AG10803 (cell line): Measurements from ENCODE around the gene ATAD3C.
"Not testable (repeated sequence)": the region's sequence is repeated elsewhere in the genome, so short reads cannot be mapped to it uniquely, and the experiment has no call there.

ENCODE experiments used
- DNase-seq: peaks from one replicate; pipeline ENCODE4 v3.0.0; 2010; ENCODE audit warnings: low read depth
- H3K4me3 ChIP-seq: 2 replicates; pipeline ENCODE4 v1.5.1; 2011; ENCODE audit warnings: mild to moderate bottlenecking, low read length, control low read depth
- TF ChIP-seq, protein P1 (sequence below): conservative IDR thresholded peaks from 2 replicates; pipeline ENCODE4 v1.5.1; 2011; ENCODE audit warnings: mild to moderate bottlenecking, low read length, control low read depth, inconsistent platforms

The ATAD3C gene

GRCh38 chr1:1449099-1449739 lies at the start of gene ATAD3C:
Gene ATAD3C, plus strand, starts transcription at chr1:1449689. Its CDS starts 995 bp downstream, at chr1:1450684.
- no peak within 1 kb of the TSS for H3K4me3 ChIP-seq
- TF ChIP-seq, protein P1, sequence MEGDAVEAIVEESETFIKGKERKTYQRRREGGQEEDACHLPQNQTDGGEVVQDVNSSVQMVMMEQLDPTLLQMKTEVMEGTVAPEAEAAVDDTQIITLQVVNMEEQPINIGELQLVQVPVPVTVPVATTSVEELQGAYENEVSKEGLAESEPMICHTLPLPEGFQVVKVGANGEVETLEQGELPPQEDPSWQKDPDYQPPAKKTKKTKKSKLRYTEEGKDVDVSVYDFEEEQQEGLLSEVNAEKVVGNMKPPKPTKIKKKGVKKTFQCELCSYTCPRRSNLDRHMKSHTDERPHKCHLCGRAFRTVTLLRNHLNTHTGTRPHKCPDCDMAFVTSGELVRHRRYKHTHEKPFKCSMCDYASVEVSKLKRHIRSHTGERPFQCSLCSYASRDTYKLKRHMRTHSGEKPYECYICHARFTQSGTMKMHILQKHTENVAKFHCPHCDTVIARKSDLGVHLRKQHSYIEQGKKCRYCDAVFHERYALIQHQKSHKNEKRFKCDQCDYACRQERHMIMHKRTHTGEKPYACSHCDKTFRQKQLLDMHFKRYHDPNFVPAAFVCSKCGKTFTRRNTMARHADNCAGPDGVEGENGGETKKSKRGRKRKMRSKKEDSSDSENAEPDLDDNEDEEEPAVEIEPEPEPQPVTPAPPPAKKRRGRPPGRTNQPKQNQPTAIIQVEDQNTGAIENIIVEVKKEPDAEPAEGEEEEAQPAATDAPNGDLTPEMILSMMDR: no peak
- no peak for DNase-seq

- H3K4me3 ChIP-seq: peak overlapping the region; percentile 95
- DNase-seq: peak; percentile 20
- TF ChIP-seq, protein P1: no peak
These were observed 49.5 kb upstream of the ATAD3C start for GRCh38 chr1:1399872-1400575.

DNA sequence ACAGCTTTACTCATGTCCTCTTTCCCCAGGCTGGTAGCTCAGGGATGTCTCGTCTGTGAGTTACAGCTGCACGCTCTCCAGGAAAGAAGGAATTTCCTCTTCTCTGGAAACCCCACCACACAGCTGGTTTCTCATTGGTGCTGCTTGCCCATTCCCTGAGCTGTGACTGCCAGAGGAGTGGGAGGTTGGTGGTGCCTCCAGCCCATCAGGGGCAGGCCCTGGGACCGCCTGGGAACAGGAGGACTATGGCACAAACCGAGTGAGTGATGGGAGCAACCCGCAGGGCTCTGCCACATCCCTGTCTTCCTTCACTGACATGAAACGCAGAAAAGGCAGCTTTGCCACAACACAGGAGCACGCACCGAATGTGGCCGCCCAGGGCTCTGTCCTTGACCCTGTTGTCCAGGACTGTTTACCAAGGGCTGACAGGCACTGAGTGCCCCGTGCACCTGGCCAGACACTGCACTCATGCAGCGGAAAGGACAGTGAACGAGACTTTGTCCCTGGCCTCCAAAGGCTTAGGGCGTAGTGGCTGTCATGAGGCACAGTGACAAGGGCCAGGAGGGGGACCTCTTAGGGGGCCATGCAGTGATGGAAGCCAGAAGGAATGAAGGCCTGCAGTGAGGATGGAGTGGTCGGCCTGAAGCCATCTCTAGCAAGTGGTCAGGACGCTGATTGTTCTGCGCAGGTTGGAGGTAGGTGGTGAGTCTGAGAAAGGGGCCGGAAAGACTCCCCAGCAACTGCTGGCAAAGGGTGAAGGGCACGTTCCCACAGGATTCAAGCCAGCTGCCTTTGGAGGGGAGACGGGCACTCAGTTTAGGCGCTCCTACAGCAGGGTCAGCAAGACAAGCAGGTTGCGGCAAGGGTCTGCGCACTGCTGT lies 48.7 kb upstream of the ATAD3C start:
- TF ChIP-seq, protein P1: no peak
- DNase-seq: peak; percentile 13

GRCh38 chr1:1401457-1402010 lies 48.0 kb upstream of the ATAD3C start:
- H3K4me3 ChIP-seq: no peak overlapping the region
- no peak for DNase-seq
- TF ChIP-seq, protein P1: no peak

More for the DNA sequence above, 48.7 kb upstream of the ATAD3C start:
- peak overlapping the region; percentile 95 for H3K4me3 ChIP-seq

DNA sequence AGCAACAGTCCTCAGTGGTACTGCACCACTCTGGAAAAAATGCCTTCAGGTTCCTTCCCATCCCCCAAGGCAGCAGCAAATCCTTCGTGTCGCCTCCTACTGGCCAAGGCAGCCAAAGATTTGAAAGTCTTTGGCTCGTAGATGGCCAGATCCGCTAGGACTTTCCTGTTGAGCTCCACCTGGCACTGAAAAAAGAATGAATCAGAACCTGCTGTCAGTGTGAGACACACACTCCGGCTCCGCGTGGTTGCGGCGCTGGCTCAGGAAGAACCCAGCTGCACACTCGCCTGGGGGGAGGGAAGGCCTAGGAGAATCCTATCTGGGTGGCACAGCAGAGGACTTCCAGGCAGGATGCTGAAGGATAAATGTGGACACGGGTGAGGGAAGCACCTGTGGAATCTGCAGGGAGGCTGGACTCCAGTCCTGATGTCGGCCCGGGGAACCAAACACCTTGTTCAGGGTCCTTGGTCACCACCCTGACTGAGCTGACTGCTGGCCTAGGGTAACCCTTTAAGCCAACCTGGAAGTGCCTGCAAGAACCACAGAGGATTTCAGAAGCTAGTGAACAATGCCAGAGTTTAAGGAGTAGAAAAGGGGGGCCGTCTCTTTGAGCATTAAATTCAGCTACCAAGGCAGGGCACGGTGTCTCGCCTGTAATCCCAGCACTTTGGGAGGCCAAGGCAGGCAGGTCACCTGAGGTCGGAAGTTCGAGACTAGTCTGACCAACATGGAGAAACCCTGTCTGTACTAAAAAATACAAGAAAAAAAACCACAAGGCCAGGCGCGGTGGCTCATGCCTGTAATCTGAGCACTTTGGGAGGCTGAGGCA lies 47.2 kb upstream of the ATAD3C start:
- no peak overlapping the region for H3K4me3 ChIP-seq
- TF ChIP-seq, protein P1: peak; percentile 72
- DNase-seq: peak; percentile 57

DNA sequence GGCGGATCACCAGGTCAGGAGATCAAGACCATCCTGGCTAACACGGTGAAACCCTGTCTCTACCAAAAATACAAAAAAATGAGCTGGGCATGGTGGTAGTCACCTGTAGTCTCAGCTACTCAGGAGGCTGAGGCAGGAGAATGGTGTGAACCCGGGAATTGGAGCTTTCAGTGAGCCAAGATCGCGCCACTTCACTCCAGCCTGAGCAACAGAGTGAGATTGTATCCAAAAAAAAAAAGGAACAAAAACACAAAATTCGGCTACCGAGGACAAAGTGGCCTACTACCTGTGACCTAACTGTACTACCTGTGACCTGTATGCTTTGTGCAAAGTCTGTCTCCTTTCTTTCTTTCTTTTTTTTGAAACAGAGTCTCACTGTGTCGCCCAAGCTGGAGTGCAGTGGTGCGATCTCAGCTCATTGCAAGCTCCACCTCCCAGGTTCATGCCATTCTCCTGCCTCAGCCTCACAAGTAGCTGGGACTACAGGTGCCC lies 46.5 kb upstream of the ATAD3C start:
- not testable (repeated sequence) for DNase-seq, H3K4me3 ChIP-seq
